ENCODE data around the gene GPR87.

DNA sequence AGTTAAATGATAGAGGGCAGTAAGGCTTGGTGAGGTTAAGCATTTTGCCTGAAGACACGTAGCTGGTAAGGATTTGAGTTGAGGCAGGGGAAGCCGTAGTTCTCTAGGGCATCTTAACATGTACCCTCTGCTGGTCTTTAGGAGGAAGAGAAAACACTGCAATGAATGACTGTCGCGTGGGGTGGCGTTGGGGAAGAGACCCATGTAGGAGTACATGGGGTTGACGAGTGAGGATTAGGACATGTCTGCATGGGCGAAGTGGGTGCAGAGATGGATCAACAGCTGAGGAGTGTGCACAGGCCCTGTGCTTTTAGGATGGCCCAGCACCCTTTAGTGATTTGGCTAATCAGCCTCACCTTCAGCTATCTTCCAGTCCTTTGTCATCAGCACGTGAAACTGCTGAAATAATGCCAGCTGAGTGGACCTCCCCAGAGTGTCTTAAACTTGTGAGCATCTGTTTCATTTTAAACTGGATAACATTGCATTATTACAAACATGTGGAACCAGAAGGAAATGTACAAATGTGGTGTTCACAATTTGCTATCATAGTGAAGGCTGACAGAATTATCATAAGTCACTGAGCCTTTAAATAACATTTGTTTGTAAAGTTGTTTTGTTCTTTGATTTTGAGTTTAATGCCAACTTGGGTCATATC is 53.6 kb downstream of the GPR87 start:
- TF ChIP-seq, protein P1, sequence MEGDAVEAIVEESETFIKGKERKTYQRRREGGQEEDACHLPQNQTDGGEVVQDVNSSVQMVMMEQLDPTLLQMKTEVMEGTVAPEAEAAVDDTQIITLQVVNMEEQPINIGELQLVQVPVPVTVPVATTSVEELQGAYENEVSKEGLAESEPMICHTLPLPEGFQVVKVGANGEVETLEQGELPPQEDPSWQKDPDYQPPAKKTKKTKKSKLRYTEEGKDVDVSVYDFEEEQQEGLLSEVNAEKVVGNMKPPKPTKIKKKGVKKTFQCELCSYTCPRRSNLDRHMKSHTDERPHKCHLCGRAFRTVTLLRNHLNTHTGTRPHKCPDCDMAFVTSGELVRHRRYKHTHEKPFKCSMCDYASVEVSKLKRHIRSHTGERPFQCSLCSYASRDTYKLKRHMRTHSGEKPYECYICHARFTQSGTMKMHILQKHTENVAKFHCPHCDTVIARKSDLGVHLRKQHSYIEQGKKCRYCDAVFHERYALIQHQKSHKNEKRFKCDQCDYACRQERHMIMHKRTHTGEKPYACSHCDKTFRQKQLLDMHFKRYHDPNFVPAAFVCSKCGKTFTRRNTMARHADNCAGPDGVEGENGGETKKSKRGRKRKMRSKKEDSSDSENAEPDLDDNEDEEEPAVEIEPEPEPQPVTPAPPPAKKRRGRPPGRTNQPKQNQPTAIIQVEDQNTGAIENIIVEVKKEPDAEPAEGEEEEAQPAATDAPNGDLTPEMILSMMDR (IDR thresholded peaks at IDR 0.05; ENCODE audit: borderline replicate concordance, extremely low read depth, low read length, poor library complexity, severe bottlenecking), result no peak
- no peak for TF ChIP-seq EZH2 (IDR thresholded peaks at IDR 0.05; ENCODE audit: borderline replicate concordance, low read depth, low read length, severe bottlenecking)
